HG02759 (cell line): ENCODE results near the gene STK10.

Experiments used
- ATAC-seq: cut with Tn5 transposase; IDR thresholded peaks from one replicate; pipeline ENCODE4 v1.9.1; 2021; ENCODE audit warnings: mild to moderate bottlenecking, moderate library complexity; ENCODE audit not compliant: unreplicated experiment

STK10 gene

DNA sequence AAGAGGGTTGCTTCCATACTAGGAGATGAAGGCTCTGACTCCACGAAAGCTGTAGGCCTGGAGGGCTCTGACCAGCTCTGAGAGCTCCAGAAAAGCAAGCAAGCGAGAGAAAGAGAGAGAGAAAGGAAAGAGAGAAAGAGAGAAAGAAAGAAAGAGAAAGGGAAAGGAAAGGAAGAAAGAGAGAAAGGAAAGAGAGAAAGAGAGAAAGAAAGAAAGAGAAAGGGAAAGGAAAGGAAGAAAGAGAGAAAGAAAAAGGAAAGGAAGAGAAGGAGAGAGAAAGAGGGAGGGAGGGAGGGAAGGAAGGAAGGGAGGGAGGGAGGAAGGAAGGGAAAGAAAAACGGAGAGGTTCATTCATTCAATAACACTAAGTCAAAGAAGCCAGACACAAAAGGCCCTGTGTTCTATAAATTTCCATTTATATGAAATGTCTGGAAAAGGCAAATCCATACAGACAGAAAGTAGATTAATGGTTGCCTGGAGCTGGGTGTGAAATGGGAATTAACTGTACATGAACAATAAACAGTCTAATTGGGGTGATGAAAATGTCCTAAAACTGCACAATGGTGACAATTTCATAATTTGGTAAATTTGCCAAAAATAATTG is 1.8 kb upstream of the STK10 start:
- no peak for ATAC-seq

DNA sequence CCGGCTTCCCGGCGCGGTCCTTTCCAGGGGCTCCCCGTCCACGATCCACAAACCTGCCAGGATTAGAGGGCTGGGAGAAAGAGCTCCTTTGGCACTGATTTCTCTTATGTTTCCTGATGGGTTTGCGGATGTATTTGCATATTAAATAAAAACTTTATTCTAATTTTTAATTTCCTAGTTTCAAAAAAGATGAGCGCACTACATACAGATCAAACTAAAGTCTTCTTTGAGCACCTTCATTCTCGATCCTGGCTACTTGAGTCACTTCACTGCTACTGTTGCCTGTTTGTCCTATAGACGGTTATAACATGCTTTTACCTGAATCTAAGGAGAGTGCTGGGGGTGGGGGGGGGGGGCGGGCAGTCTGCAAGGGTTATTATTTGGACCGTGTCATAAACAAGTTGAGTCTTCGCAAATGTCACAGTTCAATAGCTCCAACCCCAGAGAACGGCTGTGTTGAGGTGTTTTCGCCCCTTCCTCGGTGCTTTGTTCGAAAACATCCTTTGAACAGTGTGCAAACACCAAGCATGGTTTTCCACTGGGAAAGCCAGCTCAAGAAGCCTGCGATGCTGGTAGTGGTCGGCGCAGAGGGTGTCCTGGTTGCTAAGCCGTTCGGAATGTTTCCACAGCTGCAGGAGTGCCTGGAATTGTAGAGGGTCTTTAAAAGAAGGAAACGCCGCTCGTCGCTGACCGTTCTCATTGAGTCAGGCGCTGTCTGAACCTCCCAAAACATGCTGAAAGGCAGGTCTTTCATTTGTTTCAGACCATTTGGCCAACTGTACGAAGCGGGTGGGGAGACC is 1.1 kb upstream of the STK10 start:
- no peak for ATAC-seq

DNA sequence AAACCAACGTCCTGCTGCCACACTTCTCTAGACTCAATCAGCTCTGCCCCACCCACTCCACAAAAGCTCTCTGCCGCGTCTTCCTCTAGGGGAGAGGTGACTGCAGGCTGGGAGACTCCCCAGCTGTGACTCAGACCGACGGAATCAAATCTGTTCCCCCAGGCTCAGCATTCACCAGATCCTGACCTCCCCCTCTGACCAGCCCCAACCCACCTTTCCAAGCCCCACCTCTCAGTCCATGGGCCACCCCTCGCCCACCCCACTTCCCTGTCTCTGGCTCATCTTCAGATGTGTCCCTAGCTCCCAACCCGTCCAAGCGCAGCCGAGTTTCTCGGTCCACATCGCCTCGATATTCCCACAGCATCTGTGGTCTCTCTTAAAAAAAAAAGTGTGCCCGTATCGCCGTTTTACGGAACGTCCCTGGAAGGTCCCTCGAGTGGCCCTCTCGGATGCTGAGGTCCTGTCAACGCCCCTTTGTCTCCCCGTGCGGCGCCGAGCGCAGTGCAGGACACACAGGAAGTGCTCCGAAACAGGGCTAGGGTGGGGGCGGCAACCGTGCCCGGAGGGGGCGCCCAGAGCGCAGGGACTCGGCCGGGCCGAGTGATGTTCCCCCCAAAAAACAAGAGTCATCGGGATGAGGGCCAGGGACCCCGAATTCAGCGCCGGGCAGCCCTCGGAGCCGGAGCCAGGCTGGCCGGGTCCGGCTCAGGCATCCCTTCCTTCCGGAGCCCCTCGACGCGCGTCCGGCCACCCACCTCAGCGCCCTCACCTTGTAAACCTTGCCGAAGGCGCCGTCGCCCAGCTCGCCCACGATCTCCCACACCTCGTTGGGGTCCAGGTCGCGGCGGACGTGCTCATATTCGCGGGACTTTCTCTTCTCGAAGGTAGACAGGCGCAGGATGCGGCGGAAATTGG is 649 bp downstream of the STK10 start:
- ATAC-seq: peak; percentile 30

DNA sequence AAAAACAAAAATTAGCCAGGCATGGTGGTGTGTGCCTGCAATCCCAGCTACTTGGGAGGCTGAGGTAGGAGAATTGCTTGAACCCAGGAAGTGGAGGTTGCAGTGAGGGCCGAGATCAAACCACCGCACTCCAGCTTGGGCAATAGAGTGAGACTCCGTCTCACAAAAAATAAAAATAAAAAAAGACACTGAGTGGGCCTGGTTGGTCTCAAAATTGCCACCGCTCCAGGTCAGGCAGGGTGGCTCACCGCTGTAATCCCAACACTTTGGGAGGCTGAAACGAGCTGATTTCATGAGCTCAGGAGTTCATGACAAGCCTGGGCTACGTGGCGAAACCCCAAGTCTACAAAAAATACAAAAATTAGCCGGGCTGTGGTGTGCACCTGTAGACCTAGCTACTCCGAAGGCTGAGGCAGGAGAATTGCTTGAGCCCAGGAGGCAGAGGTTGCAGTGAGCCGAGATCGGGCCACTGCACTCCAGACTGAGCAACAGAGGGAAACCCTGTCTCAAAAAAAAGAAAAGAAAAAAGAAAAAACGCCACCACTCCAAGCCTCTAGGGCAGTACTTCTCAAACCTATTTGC is 1.8 kb downstream of the STK10 start:
- ATAC-seq: no peak

GRCh38 chr5:172185096-172185461 is 2.9 kb downstream of the STK10 start:
- no peak for ATAC-seq

DNA sequence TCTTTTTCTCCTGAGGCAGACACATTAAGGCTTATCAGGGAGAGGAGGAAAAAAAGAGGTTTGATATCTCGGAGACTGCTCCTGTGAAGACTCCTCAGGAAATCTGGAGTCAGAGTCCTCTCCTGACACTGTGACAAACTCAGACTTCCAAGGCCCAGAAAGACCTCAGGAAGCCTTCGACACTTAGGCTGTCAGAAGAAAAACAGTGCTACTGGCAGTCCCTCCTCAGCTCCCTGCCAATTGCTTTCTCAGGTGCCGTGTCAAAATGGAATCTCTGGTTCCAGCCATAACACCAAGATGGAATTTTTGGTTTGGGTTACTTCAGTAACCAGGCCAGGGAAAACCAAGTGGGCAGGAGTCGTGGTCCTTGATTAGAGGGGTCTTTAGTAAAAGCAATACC is 4.1 kb downstream of the STK10 start:
- ATAC-seq: no peak

DNA sequence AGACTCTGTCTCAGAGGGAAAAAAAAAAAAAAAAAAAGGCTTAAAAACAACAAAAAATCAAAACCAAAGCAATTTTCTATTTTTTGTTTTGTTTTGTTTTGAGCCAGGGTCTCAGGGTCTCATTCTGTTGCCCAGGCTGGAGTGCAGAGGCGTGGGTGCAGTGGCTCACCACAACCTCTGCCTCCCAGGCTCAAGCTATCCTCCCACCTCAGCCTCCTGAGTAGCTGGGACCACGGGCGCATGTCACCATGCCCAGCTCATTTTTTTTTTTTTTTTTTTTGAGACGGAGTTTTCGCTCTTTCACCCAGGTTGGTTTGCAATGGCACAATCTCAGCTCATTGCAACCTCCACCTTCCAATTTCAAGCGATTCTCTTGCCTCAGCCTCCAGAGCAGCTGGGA is 5.7 kb downstream of the STK10 start:
- no peak for ATAC-seq

DNA sequence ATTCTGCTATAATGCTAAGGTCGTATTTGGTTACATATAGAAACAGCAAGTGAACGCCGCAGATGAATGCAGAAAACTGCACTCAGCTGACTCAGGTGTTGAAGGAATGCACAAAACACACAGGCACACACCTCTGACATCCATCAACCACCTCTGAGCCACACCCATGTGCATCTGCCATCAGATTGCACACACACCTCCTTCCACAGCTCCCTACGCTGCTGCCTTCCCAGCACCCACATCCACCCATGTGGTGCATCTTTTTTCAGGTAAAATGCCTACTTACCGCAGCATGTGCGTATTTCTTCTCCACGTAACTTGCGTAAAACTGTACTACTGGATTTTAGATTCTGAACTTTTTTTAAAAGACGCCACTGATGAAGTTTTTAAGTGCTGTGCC is 7.1 kb downstream of the STK10 start:
- ATAC-seq: no peak

- ATAC-seq: peak; percentile 28
These were observed 8.7 kb downstream of the STK10 start for GRCh38 chr5:172178991-172179989.

DNA sequence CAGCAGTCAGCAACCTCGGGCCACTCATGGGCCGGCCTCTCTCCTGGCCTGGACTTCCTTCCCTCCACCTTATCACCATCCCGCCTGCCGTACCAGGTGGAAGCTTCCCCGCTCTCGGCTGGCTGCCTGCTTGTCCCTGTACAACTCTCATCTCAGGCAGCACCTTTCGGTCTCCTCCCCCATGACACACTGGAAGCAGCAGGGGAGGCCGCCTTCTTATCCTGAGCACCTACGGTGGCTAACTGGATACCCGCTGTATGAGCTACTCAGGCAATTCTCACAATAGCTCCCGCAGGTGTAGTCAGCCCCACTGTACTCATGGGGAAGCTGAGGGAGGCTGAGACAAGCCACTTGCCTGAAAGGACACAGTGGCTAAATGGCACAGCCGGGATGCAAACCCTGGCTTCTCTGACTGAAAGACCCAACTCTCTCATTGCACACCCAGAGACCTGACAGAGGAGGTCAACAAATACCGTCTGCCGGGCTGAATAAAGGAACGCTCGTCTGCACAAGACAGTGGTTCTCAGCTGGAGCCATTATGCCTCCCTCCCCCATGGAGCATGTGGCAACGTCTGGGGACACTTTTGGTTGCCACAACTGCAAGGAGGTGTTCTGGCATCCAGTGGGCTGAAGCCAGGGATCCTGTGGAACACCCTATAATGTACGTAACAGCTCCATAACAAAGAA is 9.6 kb downstream of the STK10 start:
- no peak for ATAC-seq

GRCh38 chr5:172177176-172177575 is 10.8 kb downstream of the STK10 start:
- no peak for ATAC-seq

GRCh38 chr5:172175263-172175719 is 12.7 kb downstream of the STK10 start:
- ATAC-seq: peak; percentile 73

- ATAC-seq: no peak
These were observed 14.4 kb downstream of the STK10 start for GRCh38 chr5:172173564-172174153.

DNA sequence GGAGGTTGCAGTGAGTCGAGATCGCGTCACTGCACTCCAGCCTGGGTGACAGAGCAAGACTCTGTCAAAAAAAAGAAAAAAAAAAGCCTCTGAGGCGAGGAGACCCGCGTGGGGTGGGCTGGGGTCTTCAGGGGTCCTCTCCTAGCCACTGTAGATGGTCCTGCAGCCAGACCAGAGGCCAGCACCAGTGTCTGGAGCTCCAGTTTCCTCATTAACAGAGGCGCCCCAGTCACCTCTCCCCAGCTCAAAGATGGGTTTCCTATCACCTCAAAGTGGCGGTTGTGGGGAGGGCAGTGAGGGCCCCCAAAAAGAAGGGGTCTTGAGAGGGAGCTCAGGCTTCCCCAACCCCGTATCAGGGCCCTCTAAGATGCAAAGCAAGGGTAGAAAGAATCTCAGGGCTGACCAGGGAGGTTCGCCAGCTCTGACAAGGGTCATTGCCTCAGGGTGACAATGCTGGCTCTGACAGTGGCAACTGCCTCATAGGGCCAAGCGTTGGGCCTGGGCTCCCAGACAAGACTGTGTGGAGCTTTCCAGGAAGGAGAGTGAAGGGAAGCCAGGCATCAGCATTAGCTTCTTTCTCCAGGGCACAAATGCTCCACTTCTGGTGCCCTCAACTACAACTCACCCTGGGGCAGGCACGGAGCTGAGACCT is 15.0 kb downstream of the STK10 start:
- ATAC-seq: no peak

DNA sequence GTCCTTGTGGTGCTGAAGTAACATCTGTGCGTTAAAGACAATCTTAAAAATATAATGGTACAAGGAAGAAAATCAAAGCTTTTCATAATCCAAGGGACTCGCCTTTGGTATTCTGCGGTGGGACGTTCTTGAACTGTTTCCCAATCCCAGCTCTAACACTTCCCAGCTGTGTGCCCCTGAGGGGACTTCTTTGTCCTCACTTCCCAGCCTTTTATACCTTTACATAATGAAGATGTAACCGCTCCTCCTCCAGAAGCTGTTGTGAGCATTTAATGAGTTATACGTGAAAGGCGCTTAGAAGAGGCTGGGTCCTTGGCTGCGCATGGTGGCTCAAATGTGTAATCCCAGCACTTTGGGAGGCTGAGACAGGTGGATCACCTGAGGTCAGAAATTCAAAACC is 16.9 kb downstream of the STK10 start:
- no peak for ATAC-seq

- no peak for ATAC-seq
These were observed 17.7 kb downstream of the STK10 start for GRCh38 chr5:172170251-172170701.

DNA sequence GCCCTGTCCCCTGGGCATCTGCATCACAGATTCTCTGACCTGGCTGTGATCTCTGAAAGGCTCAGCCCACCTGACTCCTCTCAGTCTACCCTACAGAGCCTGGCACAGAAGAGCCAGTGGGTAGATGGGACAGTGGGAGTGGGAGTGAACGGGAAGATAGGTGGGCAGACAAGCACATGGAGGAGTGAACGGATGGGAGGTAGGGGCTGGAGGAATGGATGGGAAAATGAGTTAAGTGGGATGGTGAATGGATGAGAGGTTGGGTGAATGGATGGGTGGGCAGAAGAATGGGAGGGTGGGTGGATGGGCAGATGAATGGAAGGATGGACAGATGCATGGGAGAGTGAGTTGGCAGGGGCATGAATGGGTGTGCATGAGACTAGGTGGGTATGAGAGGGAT is 18.8 kb downstream of the STK10 start:
- no peak for ATAC-seq

- ATAC-seq: no peak
These were observed 19.7 kb downstream of the STK10 start for GRCh38 chr5:172168311-172168710.
